GM18951 (cell line): ENCODE data around the gene ACOX3.

Source experiments
- POLR2A ChIP-seq: IDR thresholded peaks from 4 replicates; pipeline ENCODE4 v1.6.1; 2011; ENCODE audit warnings: mild to moderate bottlenecking; ENCODE audit not compliant: insufficient read length, insufficient read depth; ENCODE audit errors: extremely low read depth
- in situ Hi-C: fragments of 300-500 bp; cut with MboI; formaldehyde crosslinking; loops from one replicate; pipeline ENCODE4 v1.12.0; 2022; ENCODE audit warnings: low sequenced_read_pairs, mixed read lengths, inconsistent platforms; ENCODE audit not compliant: unreplicated experiment

The ACOX3 gene

GRCh38 chr4:8461616-8462015, 21.1 kb upstream of the ACOX3 start:
- in situ Hi-C loops = no loop called here
- TF ChIP-seq POLR2A = no peak

GRCh38 chr4:8461086-8461485, 20.6 kb upstream of the ACOX3 start:
- in situ Hi-C loops = no loop called here
- TF ChIP-seq POLR2A = no peak

GRCh38 chr4:8459867-8460445, 19.4 kb upstream of the ACOX3 start:
- TF ChIP-seq POLR2A = no peak
- in situ Hi-C loops = no loop called here

- in situ Hi-C loops = no loop called here
- no peak for TF ChIP-seq POLR2A
Observed at GRCh38 chr4:8457646-8458252, 17.2 kb upstream of the ACOX3 start.

GRCh38 chr4:8453957-8454356, 13.4 kb upstream of the ACOX3 start:
- no peak for TF ChIP-seq POLR2A

GRCh38 chr4:8451440-8452182, 11.1 kb upstream of the ACOX3 start:
- no peak for TF ChIP-seq POLR2A
- in situ Hi-C loops = no loop called here

More at GRCh38 chr4:8453957-8454356, 13.4 kb upstream of the ACOX3 start:
- in situ Hi-C loops = no loop called here

GRCh38 chr4:8446122-8446521, 5.6 kb upstream of the ACOX3 start:
- in situ Hi-C loops = no loop called here
- TF ChIP-seq POLR2A = no peak

GRCh38 chr4:8443801-8444200, 3.3 kb upstream of the ACOX3 start:
- no peak for TF ChIP-seq POLR2A
- in situ Hi-C loops = no loop called here

GRCh38 chr4:8442596-8443358, 2.3 kb upstream of the ACOX3 start:
- in situ Hi-C loops = no loop called here

GRCh38 chr4:8441499-8442091, 1.1 kb upstream of the ACOX3 start:
- TF ChIP-seq POLR2A = no peak
- in situ Hi-C loops = no loop called here

More at GRCh38 chr4:8442596-8443358, 2.3 kb upstream of the ACOX3 start:
- no peak for TF ChIP-seq POLR2A

GRCh38 chr4:8439914-8440491, 520 bp downstream of the ACOX3 start:
- no peak for TF ChIP-seq POLR2A
- in situ Hi-C loops = no loop called here

GRCh38 chr4:8439168-8439567, 1.4 kb downstream of the ACOX3 start:
- TF ChIP-seq POLR2A = no peak
- in situ Hi-C loops = no loop called here

GRCh38 chr4:8438743-8439142, 1.8 kb downstream of the ACOX3 start:
- in situ Hi-C loops = no loop called here
- no peak for TF ChIP-seq POLR2A

GRCh38 chr4:8437281-8437680, 3.2 kb downstream of the ACOX3 start:
- no peak for TF ChIP-seq POLR2A
- in situ Hi-C loops = no loop called here
